Germinal center (tissue), 1 donor: ENCODE results near the gene ALDH7A1.
"Not testable (repeated sequence)": the region's sequence is repeated elsewhere in the genome, so short reads cannot be mapped to it uniquely, and the experiment has no call there.

Experiments
- DNase-seq: peaks from one replicate; pipeline ENCODE4 v3.0.0; 2012; ENCODE audit warnings: mixed read lengths, low spot score

The ALDH7A1 gene

GRCh38 chr5:126594748-126595485 is at the start of gene ALDH7A1:
Gene ALDH7A1, minus strand, starts transcription at chr5:126595219. Its CDS starts 21 bp downstream, at chr5:126595198.
- DNase-seq = peak; percentile 78

GRCh38 chr5:126641387-126641786 is 46.4 kb upstream of the ALDH7A1 start:
- DNase-seq = no peak

GRCh38 chr5:126640866-126641265 is 45.8 kb upstream of the ALDH7A1 start:
- DNase-seq = no peak

- no peak for DNase-seq
Measured at GRCh38 chr5:126636956-126637355, 41.9 kb upstream of the ALDH7A1 start.

GRCh38 chr5:126635585-126635984 is 40.6 kb upstream of the ALDH7A1 start:
- no peak for DNase-seq

GRCh38 chr5:126633552-126633951 is 38.5 kb upstream of the ALDH7A1 start:
- no peak for DNase-seq

- DNase-seq = no peak
Measured at GRCh38 chr5:126631920-126632319, 36.9 kb upstream of the ALDH7A1 start.

GRCh38 chr5:126628102-126628501 is 33.1 kb upstream of the ALDH7A1 start:
- no peak for DNase-seq

GRCh38 chr5:126624534-126624933 is 29.5 kb upstream of the ALDH7A1 start:
- no peak for DNase-seq

GRCh38 chr5:126619781-126620180 is 24.8 kb upstream of the ALDH7A1 start:
- DNase-seq = no peak

GRCh38 chr5:126617603-126618002 is 22.6 kb upstream of the ALDH7A1 start:
- DNase-seq = not testable (repeated sequence)

GRCh38 chr5:126615286-126615685 is 20.3 kb upstream of the ALDH7A1 start:
- peak; percentile 61 for DNase-seq

- peak; percentile 43 for DNase-seq
Measured at GRCh38 chr5:126613941-126614592, 19.0 kb upstream of the ALDH7A1 start.

- no peak for DNase-seq
Measured at GRCh38 chr5:126610616-126611015, 15.6 kb upstream of the ALDH7A1 start.

- DNase-seq = no peak
Measured at GRCh38 chr5:126610160-126610559, 15.1 kb upstream of the ALDH7A1 start.

- DNase-seq = no peak
Measured at GRCh38 chr5:126605525-126605924, 10.5 kb upstream of the ALDH7A1 start.

GRCh38 chr5:126603402-126603991 is 8.5 kb upstream of the ALDH7A1 start:
- no peak for DNase-seq

- peak; percentile 85 for DNase-seq
Measured at GRCh38 chr5:126600631-126601511, 5.9 kb upstream of the ALDH7A1 start, which contains the start of gene PHAX. Gene PHAX, plus strand, starts transcription at chr5:126600947. Its CDS starts 16 bp downstream, at chr5:126600963.

- not testable (repeated sequence) for DNase-seq
Measured at GRCh38 chr5:126599971-126600630, 5.1 kb upstream of the ALDH7A1 start.

GRCh38 chr5:126599499-126599898 is 4.5 kb upstream of the ALDH7A1 start:
- DNase-seq = no peak

GRCh38 chr5:126597156-126597555 is 2.1 kb upstream of the ALDH7A1 start:
- DNase-seq = no peak
